Neural cell (in vitro differentiated cells): ENCODE data around the gene TLE4. TPM values are rescaled to one million over a fixed set of nuclear protein-coding genes. Genes with fewer than 3 reads are reported as not detected.

Experiments used
- H2AFZ ChIP-seq: fragments of 200-600, 300-800 bp; sonication (generic), shearing (Covaris generic); 2 replicates; pipeline ENCODE4 v1.6.0; 2014; ENCODE audit warnings: low read depth, mild to moderate bottlenecking, antibody characterized with exemption, low read length, moderate library complexity
- H3F3A ChIP-seq: fragments of 200-600 bp; shearing (Covaris generic); 2 replicates; pipeline ENCODE4 v1.6.1; 2016; ENCODE audit warnings: mild to moderate bottlenecking, moderate library complexity, mixed read lengths, antibody characterized with exemption, low read length; ENCODE audit not compliant: insufficient read depth, poor library complexity, severe bottlenecking
- H3K27ac ChIP-seq: fragments of 200-600, 300-800 bp; sonication (generic), shearing (Covaris generic); 2 replicates; pipeline ENCODE4 v1.5.1; 2014; ENCODE audit warnings: mild to moderate bottlenecking, low read length, moderate library complexity
- H3K27me3 ChIP-seq: fragments of 300-800, 200-600 bp; sonication (generic), shearing (Covaris generic); 2 replicates; pipeline ENCODE4 v1.6.0; 2014; ENCODE audit warnings: mild to moderate bottlenecking, low read depth, low read length, moderate library complexity; ENCODE audit not compliant: insufficient read depth
- H3K36me3 ChIP-seq: fragments of 300-800, 200-600 bp; sonication (generic), shearing (Covaris generic); 2 replicates; pipeline ENCODE4 v1.5.1; 2014; ENCODE audit warnings: mild to moderate bottlenecking, antibody characterized with exemption, low read length, moderate library complexity; ENCODE audit not compliant: insufficient read depth
- H3K4me2 ChIP-seq: fragments of 300-800, 200-600 bp; sonication (generic), shearing (Covaris generic); 2 replicates; pipeline ENCODE4 v1.6.0; 2014; ENCODE audit warnings: mild to moderate bottlenecking, low read length
- H3K4me3 ChIP-seq: fragments of 300-800, 200-600 bp; sonication (generic), shearing (Covaris generic); 2 replicates; pipeline ENCODE4 v1.5.1; 2014; ENCODE audit warnings: mild to moderate bottlenecking, low read length, moderate library complexity
- H3K79me2 ChIP-seq: fragments of 200-600 bp; shearing (Covaris generic); replicated peaks from 2 replicates; pipeline ENCODE4 v1.6.0; 2014; ENCODE audit warnings: mild to moderate bottlenecking, low read length, moderate library complexity; ENCODE audit not compliant: insufficient read depth
- H3K9ac ChIP-seq: fragments of 300-800, 200-600 bp; sonication (generic), shearing (Covaris generic); 2 replicates; pipeline ENCODE4 v1.6.1; 2016; ENCODE audit warnings: mild to moderate bottlenecking, low read length, mixed read lengths
- H3K9me2 ChIP-seq: fragments of 200-600 bp; shearing (Covaris generic); 2 replicates; pipeline ENCODE4 v1.6.1; 2016; ENCODE audit warnings: mild to moderate bottlenecking, low read length, mixed read lengths; ENCODE audit not compliant: insufficient read depth
- H3K9me3 ChIP-seq: fragments of 200-600, 300-800 bp; sonication (generic), shearing (Covaris generic); 2 replicates; pipeline ENCODE4 v1.6.1; 2016; ENCODE audit warnings: mild to moderate bottlenecking, mixed run types, low read length, moderate library complexity, mixed read lengths
- H4K20me1 ChIP-seq: fragments of 200-600 bp; shearing (Covaris generic); 2 replicates; pipeline ENCODE4 v1.6.1; 2016; ENCODE audit warnings: mild to moderate bottlenecking, mixed run types; ENCODE audit not compliant: insufficient read depth
- CTCF ChIP-seq: fragments of 450-650 bp; IDR thresholded peaks from 2 replicates; pipeline ENCODE4 v1.5.1; 2014; ENCODE audit warnings: antibody characterized with exemption, mild to moderate bottlenecking, moderate library complexity; ENCODE audit not compliant: poor library complexity, severe bottlenecking
- EP300 ChIP-seq: fragments of 450-650 bp; conservative IDR thresholded peaks from 2 replicates; pipeline ENCODE4 v1.6.1; 2014; ENCODE audit warnings: antibody characterized with exemption, mild to moderate bottlenecking, moderate library complexity; ENCODE audit not compliant: poor library complexity, severe bottlenecking
- EZH2 ChIP-seq: fragments of 200-600, 300-800 bp; shearing (Covaris generic), sonication (generic); IDR thresholded peaks from 2 replicates; pipeline ENCODE4 v1.6.1; 2014; ENCODE audit warnings: antibody characterized with exemption, low read length, borderline replicate concordance, mild to moderate bottlenecking; ENCODE audit not compliant: insufficient read depth, poor library complexity, severe bottlenecking
- MXI1 ChIP-seq: fragments of 450-650 bp; conservative IDR thresholded peaks from 2 replicates; pipeline ENCODE4 v1.6.1; 2014; ENCODE audit warnings: antibody characterized with exemption, mild to moderate bottlenecking; ENCODE audit not compliant: poor library complexity, severe bottlenecking
- POLR2AphosphoS5 ChIP-seq: IDR thresholded peaks from 2 replicates; pipeline ENCODE4 v1.6.1; 2012
- RAD21 ChIP-seq: fragments of 450-650 bp; conservative IDR thresholded peaks from 2 replicates; pipeline ENCODE4 v1.6.1; 2014; ENCODE audit warnings: antibody characterized with exemption, mild to moderate bottlenecking, moderate library complexity
- REST ChIP-seq: IDR thresholded peaks from 2 replicates; pipeline ENCODE4 v1.6.1; 2012; ENCODE audit warnings: borderline replicate concordance
- SMC3 ChIP-seq: fragments of 450-650 bp; conservative IDR thresholded peaks from 2 replicates; pipeline ENCODE4 v1.6.1; 2014; ENCODE audit warnings: antibody characterized with exemption, mild to moderate bottlenecking, moderate library complexity; ENCODE audit not compliant: poor library complexity
- TAF1 ChIP-seq: IDR thresholded peaks from 2 replicates; pipeline ENCODE4 v1.6.1; 2012; ENCODE audit warnings: low read depth
- polyA plus RNA-seq: library from polyadenylated mRNA; depleted of rRNA; stranded (reverse); fragments of >200 nt; gene quantifications from 2 replicates; pipeline ENCODE4 v1.2.3, GENCODE V29; 2014

TLE4 gene
- polyA plus RNA-seq, 1 donor from 2014 or later, result 143 TPM

- no peaks in the 10 kb centered on the region for H4K20me1 ChIP-seq
- TF ChIP-seq SMC3 (no peak), CTCF (no peak), EZH2 (no peak), EP300 (no peak), POLR2AphosphoS5 (no peak), MXI1 (no peak), RAD21 (no peak), REST (no peak), TAF1 (no peak)
Measured at GRCh38 chr9:79609468-79610018, 37.8 kb downstream of the TLE4 start.

GRCh38 chr9:79610019-79610631 is 38.4 kb downstream of the TLE4 start:
- Histone ChIP-seq H3K79me2 (peaks cover 77% of the 10 kb centered on the region), H3K9me3 (no peaks in the 10 kb centered on the region), H3K4me2 (peak overlapping the region; percentile 4), H3F3A (peaks cover 3% of the 10 kb centered on the region), H2AFZ (no peak overlapping the region), H3K9me2 (no peaks in the 10 kb centered on the region), H3K27me3 (no peaks in the 10 kb centered on the region), H3K9ac (peak overlapping the region; percentile 0), H3K36me3 (peaks cover 7% of the 10 kb centered on the region), H4K20me1 (no peaks in the 10 kb centered on the region), H3K27ac (peak overlapping the region; percentile 28), H3K4me3 (peak overlapping the region; percentile 23)
- no peak for TF ChIP-seq TAF1
- TF ChIP-seq CTCF, result no peak
- no peak for TF ChIP-seq EZH2
- TF ChIP-seq REST, result no peak
- TF ChIP-seq SMC3, result no peak
- TF ChIP-seq MXI1, result no peak
- no peak for TF ChIP-seq EP300
- no peak for TF ChIP-seq POLR2AphosphoS5
- no peak for TF ChIP-seq RAD21

More at GRCh38 chr9:79609468-79610018, 37.8 kb downstream of the TLE4 start:
- no peaks in the 10 kb centered on the region for H3K9me3 ChIP-seq
- no peaks in the 10 kb centered on the region for H3K9me2 ChIP-seq
- H3K27me3 ChIP-seq, result no peaks in the 10 kb centered on the region
- H3K79me2 ChIP-seq, result peaks cover 77% of the 10 kb centered on the region
- no peak overlapping the region for H2AFZ ChIP-seq
- peak overlapping the region; percentile 28 for H3K27ac ChIP-seq
- H3K9ac ChIP-seq, result peak overlapping the region; percentile 0
- H3K36me3 ChIP-seq, result peaks cover 9% of the 10 kb centered on the region
- H3K4me2 ChIP-seq, result peak overlapping the region; percentile 4
- peaks cover 3% of the 10 kb centered on the region for H3F3A ChIP-seq
- peak overlapping the region; percentile 23 for H3K4me3 ChIP-seq
